Measurements from ENCODE around the gene NBPF26.
"Not testable (repeated sequence)": the region's sequence is repeated elsewhere in the genome, so short reads cannot be mapped to it uniquely, and the experiment has no call there.

The NBPF26 gene

DNA sequence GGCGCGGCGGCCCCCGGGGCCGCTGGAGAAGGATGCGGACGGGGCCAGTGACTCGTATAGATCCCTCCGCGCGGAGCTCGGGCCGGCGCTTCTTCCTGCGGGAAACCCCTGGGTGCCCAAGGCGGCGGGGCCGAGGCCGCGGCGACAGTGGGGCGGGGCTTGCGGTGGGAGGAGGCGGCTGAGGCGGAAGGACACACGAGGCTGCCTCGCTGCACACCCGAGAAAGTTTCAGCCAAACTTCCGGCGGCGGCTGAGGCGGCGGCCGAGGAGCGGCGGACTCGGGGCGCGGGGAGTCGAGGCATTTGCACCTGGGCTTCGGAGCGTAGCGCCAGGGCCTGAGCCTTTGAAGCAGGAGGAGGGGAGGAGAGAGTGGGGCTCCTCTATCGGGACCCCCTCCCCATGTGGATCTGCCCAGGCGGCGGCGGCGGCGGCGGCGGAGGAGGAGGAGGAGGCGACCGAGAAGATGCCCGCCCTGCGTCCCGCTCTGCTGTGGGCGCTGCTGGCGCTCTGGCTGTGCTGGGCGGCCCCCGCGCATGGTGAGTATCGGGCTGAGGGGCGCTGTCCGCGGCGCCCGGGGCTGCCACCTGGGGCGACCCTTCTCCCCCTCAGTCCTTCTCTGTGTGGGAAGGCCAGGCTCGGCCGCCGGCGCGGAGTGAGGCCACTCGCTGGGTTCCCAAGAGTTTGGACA, at the start of gene NBPF26:
Gene NBPF26 (plus strand): TSS at position 231 of the 688 bp plus-strand sequence.
- peak; percentile 65 for DNase-seq (ENCODE audit: low read depth, low spot score)

- DNase-seq (ENCODE audit: low read depth, low spot score), result not testable (repeated sequence)
Measured at GRCh38 chr1:120680106-120680819, 43.5 kb upstream of the NBPF26 start.

GRCh38 chr1:120680938-120681337, 42.8 kb upstream of the NBPF26 start:
- not testable (repeated sequence) for DNase-seq (ENCODE audit: low read depth, low spot score)

GRCh38 chr1:120684397-120684796, 39.3 kb upstream of the NBPF26 start:
- DNase-seq (ENCODE audit: low read depth, low spot score), result not testable (repeated sequence)

- DNase-seq (ENCODE audit: low read depth, low spot score), result not testable (repeated sequence)
Measured at GRCh38 chr1:120685622-120686021, 38.1 kb upstream of the NBPF26 start.

GRCh38 chr1:120687250-120687649, 36.5 kb upstream of the NBPF26 start:
- DNase-seq (ENCODE audit: low read depth, low spot score), result not testable (repeated sequence)

GRCh38 chr1:120700807-120701562, 22.8 kb upstream of the NBPF26 start:
- not testable (repeated sequence) for DNase-seq (ENCODE audit: low read depth, low spot score)

DNA sequence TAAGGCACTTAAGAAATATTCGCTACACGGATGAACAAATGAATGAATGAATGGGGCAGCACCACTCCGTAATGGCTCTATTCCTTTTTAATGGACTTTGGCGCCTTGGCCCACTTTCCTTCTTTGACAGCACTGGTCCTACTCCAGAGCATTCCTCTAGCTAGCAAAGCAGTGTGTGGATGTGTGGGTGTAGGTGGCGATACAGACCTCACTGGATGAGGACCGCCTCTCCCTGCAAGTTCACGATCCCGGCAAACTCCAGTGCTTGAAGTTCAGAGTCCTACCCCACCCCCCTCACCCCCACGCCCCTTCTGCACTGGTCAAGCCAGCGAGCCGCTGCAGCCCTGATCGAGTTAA, 409 bp upstream of the NBPF26 start:
- DNase-seq (ENCODE audit: low read depth, low spot score), result not testable (repeated sequence)

- not testable (repeated sequence) for DNase-seq (ENCODE audit: low read depth, low spot score)
Measured at GRCh38 chr1:120724507-120724906, 762 bp downstream of the NBPF26 start.

- not testable (repeated sequence) for DNase-seq (ENCODE audit: low read depth, low spot score)
Measured at GRCh38 chr1:120728811-120729210, 5.1 kb downstream of the NBPF26 start.

DNA sequence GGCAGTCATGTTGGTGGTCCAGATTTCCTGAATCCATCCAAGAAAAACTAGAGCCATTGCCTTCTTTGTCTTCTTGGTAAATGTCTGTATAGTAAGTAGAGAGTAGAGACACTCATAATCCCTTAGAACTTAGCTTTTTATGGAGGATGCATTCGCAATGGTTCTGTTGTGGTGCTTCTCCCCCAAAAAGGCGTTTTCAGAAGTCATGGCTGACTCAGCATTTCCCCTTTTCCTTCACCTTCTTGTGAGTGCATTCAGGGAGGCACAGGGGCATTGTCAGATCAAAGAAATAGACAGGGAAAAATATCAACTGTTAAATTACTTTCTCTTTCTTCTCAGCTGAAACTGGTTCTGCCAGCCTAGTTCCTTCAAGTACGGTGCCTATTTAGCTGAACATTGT, 45.3 kb downstream of the NBPF26 start:
- DNase-seq (ENCODE audit: low read depth, low spot score), result not testable (repeated sequence)

DNA sequence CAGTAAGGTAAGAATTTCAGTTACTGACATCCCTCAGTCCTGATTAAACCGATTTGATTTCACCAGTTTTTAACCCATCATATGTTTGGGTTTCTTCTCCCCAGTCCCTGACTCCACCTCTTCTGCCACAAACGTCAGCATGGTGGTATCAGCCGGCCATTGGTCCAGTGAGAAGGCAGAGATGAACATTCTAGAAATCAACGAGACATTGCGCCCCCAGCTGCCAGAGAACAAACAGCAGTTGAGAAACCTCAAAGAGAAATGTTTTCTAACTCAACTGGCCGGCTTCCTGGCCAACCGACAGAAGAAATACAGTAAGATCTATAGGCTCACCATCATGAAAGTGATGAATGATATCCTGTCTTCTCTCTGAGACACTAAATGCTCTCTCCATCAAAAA, 81.7 kb downstream of the NBPF26 start:
- peak; percentile 1 for DNase-seq (ENCODE audit: low read depth, low spot score)

GRCh38 chr1:120811822-120812221, 88.1 kb downstream of the NBPF26 start:
- DNase-seq (ENCODE audit: low read depth, low spot score), result peak; percentile 73

GRCh38 chr1:120825051-120825450, 101.3 kb downstream of the NBPF26 start:
- not testable (repeated sequence) for DNase-seq (ENCODE audit: low read depth, low spot score)

GRCh38 chr1:120826623-120827022, 102.9 kb downstream of the NBPF26 start:
- DNase-seq (ENCODE audit: low read depth, low spot score), result not testable (repeated sequence)

- peak; percentile 69 for DNase-seq (ENCODE audit: low read depth, low spot score)
Measured at GRCh38 chr1:120844186-120844944, 120.6 kb downstream of the NBPF26 start.

GRCh38 chr1:120844945-120845330, 121.2 kb downstream of the NBPF26 start:
- not testable (repeated sequence) for DNase-seq (ENCODE audit: low read depth, low spot score)

DNA sequence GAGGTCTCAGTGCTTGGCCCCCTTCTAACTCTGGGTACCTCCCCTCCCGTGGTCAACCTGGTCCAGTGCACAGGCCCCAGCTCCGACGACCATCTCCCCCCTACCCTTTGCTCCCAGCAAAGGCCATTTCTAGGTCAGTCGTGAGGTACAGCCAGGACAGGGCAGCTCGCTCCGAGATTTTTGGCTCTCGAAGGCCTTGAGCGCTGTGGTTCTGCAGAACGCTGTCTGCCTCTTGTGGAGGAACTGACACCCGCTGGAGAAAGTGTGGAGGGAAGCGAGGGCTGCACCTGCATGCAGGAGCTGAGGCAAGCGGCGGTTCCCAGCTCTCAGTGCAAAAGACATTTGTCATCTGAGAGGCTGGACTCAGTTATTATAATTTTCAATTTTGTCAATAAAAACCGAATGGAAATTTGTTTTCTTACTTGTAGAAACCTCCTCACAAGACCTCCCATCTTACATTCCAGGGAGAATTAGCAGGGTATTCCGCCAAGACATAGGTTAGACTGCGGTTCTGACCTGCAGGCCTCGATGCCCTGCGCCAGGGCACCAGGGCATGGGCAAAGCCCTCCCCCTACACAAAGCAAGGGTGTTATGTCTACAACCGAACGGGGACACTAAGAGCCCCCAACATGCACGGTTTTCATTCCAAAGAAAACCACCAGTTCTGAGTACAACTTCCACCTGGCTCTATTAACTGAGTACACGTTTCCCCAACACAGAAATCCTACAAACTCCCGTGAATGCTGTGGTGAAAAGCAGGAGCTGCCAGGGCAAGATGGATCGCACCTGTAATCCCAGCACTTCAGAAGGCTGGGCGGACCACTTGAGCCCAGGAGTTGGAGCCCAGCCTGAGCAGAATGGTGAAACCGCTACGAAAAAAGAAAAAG, 125.9 kb downstream of the NBPF26 start:
- not testable (repeated sequence) for DNase-seq (ENCODE audit: low read depth, low spot score)

DNA sequence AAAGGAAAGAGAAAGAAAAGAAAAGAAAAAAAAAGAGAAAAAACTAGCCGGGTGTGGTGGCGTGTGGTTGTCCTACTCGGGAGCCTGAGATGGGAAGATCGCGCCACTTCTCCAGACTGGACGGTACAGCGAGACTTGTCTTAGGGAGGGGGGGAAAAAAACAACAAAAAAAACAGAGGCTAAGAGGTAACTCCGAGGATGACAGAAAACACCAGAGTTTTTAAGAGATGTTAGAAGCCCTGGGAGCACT, 126.5 kb downstream of the NBPF26 start:
- peak; percentile 49 for DNase-seq (ENCODE audit: low read depth, low spot score)

DNA sequence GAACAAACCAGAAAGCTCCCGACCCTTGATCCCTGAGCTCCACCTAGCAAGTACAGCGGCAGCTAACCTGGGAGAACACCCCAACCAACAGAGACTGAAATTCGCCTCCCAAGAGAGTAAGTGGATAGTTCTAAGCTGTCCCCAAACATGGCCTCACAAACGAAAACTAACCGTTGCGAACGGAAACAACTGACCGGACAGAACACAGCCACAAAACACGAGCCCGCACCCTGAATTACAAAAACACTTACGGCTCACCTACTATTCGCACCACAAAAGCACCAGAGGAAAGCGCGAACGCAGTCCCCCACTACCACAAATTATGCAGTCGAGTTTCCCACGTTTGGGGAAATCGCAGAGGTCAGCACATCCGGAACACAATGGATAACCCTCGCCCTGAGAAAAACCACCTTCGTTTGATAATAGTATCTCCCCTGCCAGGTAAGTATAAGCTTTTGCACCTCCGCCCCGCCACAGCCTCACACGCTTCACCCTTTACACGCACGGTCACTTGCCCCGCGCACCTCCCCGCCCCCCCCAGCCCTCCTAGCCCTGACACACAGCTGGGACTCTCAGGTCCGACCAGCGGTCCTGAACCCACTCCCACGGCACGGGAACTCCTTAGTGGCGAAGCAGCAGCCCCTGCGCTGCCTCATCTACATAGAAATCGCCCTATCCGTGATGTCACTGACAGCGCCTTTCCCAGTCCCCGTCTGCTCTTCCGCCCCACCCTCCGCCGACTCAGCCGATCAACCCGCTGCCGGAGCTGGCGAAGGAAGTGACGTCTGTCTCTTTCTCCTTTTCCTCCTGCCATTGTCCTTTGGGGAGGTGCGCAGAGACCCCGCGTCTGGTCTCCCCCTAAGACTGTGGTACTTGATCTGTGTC, 127.0 kb downstream of the NBPF26 start:
- DNase-seq (ENCODE audit: low read depth, low spot score), result peak; percentile 95
